Liver (tissue), 9 donors: ENCODE results near the gene GLIS1. TPM values are rescaled to one million over a fixed set of nuclear protein-coding genes. Genes with fewer than 3 reads are reported as not detected.

Experiments
- DNase-seq: peaks from one replicate; pipeline ENCODE4 v3.0.0-alpha.2; 2017; ENCODE audit warnings: low spot score
- H3K27ac ChIP-seq, 2 donors: one replicate each; pipeline ENCODE4 v1.7.0; 2013; ENCODE audit warnings: inconsistent platforms in 2 of 2, low read length in 2 of 2, control low read depth in 1 of 2, low read depth in 1 of 2, mild to moderate bottlenecking in 1 of 2
- H3K27me3 ChIP-seq, 4 donors: one replicate each; pipeline versions ENCODE4 v1.6.1 to v1.7.0; 2013; ENCODE audit warnings: low read length in 3 of 4, inconsistent platforms in 1 of 4, mild to moderate bottlenecking in 1 of 4, moderate library complexity in 1 of 4; ENCODE audit not compliant: control insufficient read depth in 4 of 4, insufficient read depth in 4 of 4
- H3K36me3 ChIP-seq, 4 donors: one replicate each; pipeline versions ENCODE4 v1.6.1 to v1.7.0; 2013; ENCODE audit warnings: low read length in 3 of 4, mild to moderate bottlenecking in 3 of 4, low read depth in 1 of 4, moderate library complexity in 1 of 4; ENCODE audit not compliant: control insufficient read depth in 4 of 4, insufficient read depth in 3 of 4
- H3K4me1 ChIP-seq, 4 donors: one replicate each; pipeline versions ENCODE4 v1.6.1 to v1.7.0; 2013; ENCODE audit warnings: low read length in 3 of 4, mild to moderate bottlenecking in 3 of 4, moderate library complexity in 1 of 4; ENCODE audit not compliant: control insufficient read depth in 4 of 4, insufficient read depth in 4 of 4
- H3K4me3 ChIP-seq, 3 donors: one replicate each; pipeline versions ENCODE4 v1.6.1 to v1.7.0; 2013; ENCODE audit warnings: low read length in 3 of 3, control low read depth in 1 of 3, low read depth in 1 of 3, mild to moderate bottlenecking in 1 of 3
- H3K9ac ChIP-seq, 2 donors: one replicate each; pipeline ENCODE4 v1.7.0; 2013; ENCODE audit warnings: low read length in 2 of 2, mild to moderate bottlenecking in 2 of 2, moderate library complexity in 2 of 2, control low read depth in 1 of 2, low read depth in 1 of 2
- H3K9me3 ChIP-seq, 4 donors: one replicate each; pipeline versions ENCODE4 v1.6.1 to v1.7.0; 2013; ENCODE audit warnings: low read length in 3 of 4; ENCODE audit not compliant: control insufficient read depth in 4 of 4
- ATF3 ChIP-seq: IDR thresholded peaks from 2 replicates; pipeline ENCODE4 v1.6.1; 2016; ENCODE audit warnings: antibody characterized with exemption
- CTCF ChIP-seq: fragments of 150-350 bp; IDR thresholded peaks from 2 replicates; pipeline ENCODE4 v1.5.1; 2017; ENCODE audit warnings: improper control_type of control experiment, low read depth, low read length; ENCODE audit not compliant: missing input control
- EGR1 ChIP-seq, 2 donors: IDR thresholded peaks; 2 replicates each; pipeline ENCODE4 v1.6.1; 2016 to 2018; ENCODE audit warnings: antibody characterized with exemption in 2 of 2, low read depth in 2 of 2
- GABPA ChIP-seq, 2 donors: IDR thresholded peaks in 1 of 2; conservative IDR thresholded peaks in 1 of 2; 2 replicates each; pipeline ENCODE4 v1.6.1; 2016; ENCODE audit warnings: antibody characterized with exemption in 2 of 2, mild to moderate bottlenecking in 1 of 2, moderate library complexity in 1 of 2
- HNF4A ChIP-seq, 2 donors: conservative IDR thresholded peaks; 2 replicates each; pipeline ENCODE4 v1.6.1; 2016; ENCODE audit warnings: antibody characterized with exemption in 2 of 2, mild to moderate bottlenecking in 2 of 2
- HNF4G ChIP-seq: IDR thresholded peaks from 2 replicates; pipeline ENCODE4 v1.6.1; 2016; ENCODE audit warnings: antibody characterized with exemption
- JUND ChIP-seq, 2 donors: IDR thresholded peaks; 2 replicates each; pipeline ENCODE4 v1.6.1; 2016; ENCODE audit warnings: antibody characterized with exemption in 2 of 2
- MAX ChIP-seq: IDR thresholded peaks from 2 replicates; pipeline ENCODE4 v1.6.1; 2016; ENCODE audit warnings: antibody characterized with exemption
- NR2F2 ChIP-seq: IDR thresholded peaks from 2 replicates; pipeline ENCODE4 v1.6.1; 2016; ENCODE audit warnings: antibody characterized with exemption
- REST ChIP-seq: IDR thresholded peaks from 2 replicates; pipeline ENCODE4 v1.6.1; 2016; ENCODE audit warnings: antibody characterized with exemption, mild to moderate bottlenecking
- RXRA ChIP-seq, 2 donors: IDR thresholded peaks; 2 replicates each; pipeline ENCODE4 v1.6.1; 2017 to 2018; ENCODE audit warnings: antibody characterized with exemption in 2 of 2, mild to moderate bottlenecking in 1 of 2
- SP1 ChIP-seq: IDR thresholded peaks from 2 replicates; pipeline ENCODE4 v1.6.1; 2018; ENCODE audit warnings: antibody characterized with exemption, mild to moderate bottlenecking
- YY1 ChIP-seq: IDR thresholded peaks from 2 replicates; pipeline ENCODE4 v1.6.1; 2016; ENCODE audit warnings: antibody characterized with exemption, mild to moderate bottlenecking
- ZBTB33 ChIP-seq: IDR thresholded peaks from 2 replicates; pipeline ENCODE4 v1.6.1; 2016; ENCODE audit warnings: antibody characterized with exemption
- WGBS: extraction: QIAGEN DNeasy Blood & Tissue Kit; methylation state at CpG from one replicate; pipeline ENCODE4 v1.1.7; 2013; 5-methylcytosine and 5-hydroxymethylcytosine counted together
- polyA plus RNA-seq, 2 donors: library from polyadenylated mRNA; stranded (reverse) in 1 of 2; unstranded in 1 of 2; fragments of 200-250 nt in 1 of 2; fragments of >200 nt in 1 of 2; fragmentation: Nextera tagmentation in 1 of 2; extraction: Ambion mirVana in 1 of 2; gene quantifications; one replicate each; pipeline versions ENCODE4 v1.2.1 to v1.2.3, GENCODE V29; 2013 to 2015
- total RNA-seq, 2 donors: library from RNA; depleted of rRNA; stranded (reverse); fragments of >200 nt; gene quantifications; one replicate each; pipeline ENCODE4 v1.2.3, GENCODE V29; 2014
- donor health status: healthy.
- donor health status: healthy.
- donor health status: healthy.
- donor health status: healthy.
- donor health status: healthy.

GLIS1 gene
- total and polyA plus RNA-seq, 4 donors = under 0.01 to 0.05 TPM; not detected in 2

GRCh38 chr1:53529555-53529954 is 209.4 kb downstream of the GLIS1 start:
- Histone ChIP-seq H3K27me3 (no peaks in the 10 kb centered on the region), H3K27ac (no peak overlapping the region), H3K36me3 (no peaks in the 10 kb centered on the region), H3K4me3 (no peak overlapping the region), H3K9ac (no peak overlapping the region), H3K4me1 (peaks cover 0 to 4% (median 0%) of the 10 kb centered on the region in 4 donors), H3K9me3 (no peaks in the 10 kb centered on the region)
- TF ChIP-seq SP1 (no peak), RXRA (IDR thresholded peaks at IDR 0.05) (no peak), CTCF (no peak)
- DNase-seq = no peak
- 93% methylated on average over 14 of the region's 14 CpGs for WGBS

GRCh38 chr1:53527368-53527767 is 211.6 kb downstream of the GLIS1 start:
- no peak overlapping the region for H3K27ac ChIP-seq
- H3K27me3 ChIP-seq = no peaks in the 10 kb centered on the region
- no peaks in the 10 kb centered on the region for H3K36me3 ChIP-seq
- WGBS = 89% methylated on average over 7 of the region's 7 CpGs
- H3K4me3 ChIP-seq = no peak overlapping the region
- no peaks in the 10 kb centered on the region for H3K9me3 ChIP-seq
- H3K9ac ChIP-seq = no peak overlapping the region
- no peak for DNase-seq
- no peak for TF ChIP-seq JUND (IDR thresholded peaks at IDR 0.05)
- no peak for TF ChIP-seq HNF4G
- TF ChIP-seq MAX = no peak
- TF ChIP-seq NR2F2 = no peak
- no peak for TF ChIP-seq REST
- H3K4me1 ChIP-seq = peaks cover 0 to 4% (median 0%) of the 10 kb centered on the region in 4 donors

GRCh38 chr1:53526451-53527101 is 212.4 kb downstream of the GLIS1 start:
- no peaks in the 10 kb centered on the region for H3K9me3 ChIP-seq
- no peak overlapping the region for H3K4me3 ChIP-seq
- DNase-seq = no peak
- whole genome bisulfite sequencing = 53% methylated on average over 29 of the region's 29 CpGs
- H3K36me3 ChIP-seq = no peaks in the 10 kb centered on the region
- peaks cover 0 to 4% (median 0%) of the 10 kb centered on the region in 4 donors for H3K4me1 ChIP-seq
- H3K27me3 ChIP-seq = no peaks in the 10 kb centered on the region
- H3K9ac ChIP-seq = no peak overlapping the region
- no peak overlapping the region for H3K27ac ChIP-seq
- TF ChIP-seq JUND (IDR thresholded peaks at IDR 0.05) = no peak
- no peak for TF ChIP-seq HNF4A (conservative IDR thresholded peaks at IDR 0.05)
- no peak for TF ChIP-seq CTCF
- no peak for TF ChIP-seq YY1
- TF ChIP-seq MAX = no peak
- TF ChIP-seq ZBTB33 = no peak
- TF ChIP-seq GABPA (IDR thresholded peaks at IDR 0.05 in 1 of 2, conservative IDR thresholded peaks at IDR 0.05 in 1 of 2) = no peak
- TF ChIP-seq EGR1 (IDR thresholded peaks at IDR 0.05; ENCODE audit: low read depth in 2 of 2) = no peak
- TF ChIP-seq SP1 = no peak
- no peak for TF ChIP-seq ATF3
- no peak for TF ChIP-seq HNF4G
